B cell (primary cell): ENCODE data around the gene NOC4L.

Experiments used
- CTCF ChIP-seq: fragments of 200-600 bp; IDR thresholded peaks from one replicate; pipeline ENCODE4 v1.8.0; 2022; ENCODE audit warnings: antibody characterized with exemption, mild to moderate bottlenecking
- EZH2 ChIP-seq: IDR thresholded peaks from 2 replicates; pipeline ENCODE4 v1.6.1; 2012; ENCODE audit warnings: borderline replicate concordance, low read depth, mild to moderate bottlenecking, moderate library complexity, low read length; ENCODE audit not compliant: insufficient read depth, poor library complexity, severe bottlenecking

- TF ChIP-seq CTCF, result no peak
- TF ChIP-seq EZH2, result no peak
Observed at GRCh38 chr12:132180648-132181546, 36.6 kb downstream of the NOC4L start.
